ENCODE results near the gene KCNQ1OT1.

KCNQ1OT1 gene

GRCh38 chr11:2699531-2700414 lies at the start of gene KCNQ1OT1:
TSS of gene KCNQ1OT1 (minus strand) at chr11:2699994.
- peak; percentile 91 for DNase-seq

GRCh38 chr11:2748814-2749554 lies 49.2 kb upstream of the KCNQ1OT1 start:
- no peak for DNase-seq

- no peak for DNase-seq
Observed at GRCh38 chr11:2748061-2748813, 48.4 kb upstream of the KCNQ1OT1 start.

- DNase-seq = no peak
Observed at GRCh38 chr11:2747248-2748027, 47.6 kb upstream of the KCNQ1OT1 start.

- DNase-seq = no peak
Observed at GRCh38 chr11:2746401-2747247, 46.8 kb upstream of the KCNQ1OT1 start.

- no peak for DNase-seq
Observed at GRCh38 chr11:2745511-2745910, 45.7 kb upstream of the KCNQ1OT1 start.

GRCh38 chr11:2744166-2744565 lies 44.4 kb upstream of the KCNQ1OT1 start:
- no peak for DNase-seq

GRCh38 chr11:2743427-2744110 lies 43.8 kb upstream of the KCNQ1OT1 start:
- no peak for DNase-seq

GRCh38 chr11:2742611-2743426 lies 43.0 kb upstream of the KCNQ1OT1 start:
- no peak for DNase-seq

GRCh38 chr11:2742201-2742600 lies 42.4 kb upstream of the KCNQ1OT1 start:
- DNase-seq = no peak

GRCh38 chr11:2741377-2742131 lies 41.8 kb upstream of the KCNQ1OT1 start:
- DNase-seq = no peak

GRCh38 chr11:2741006-2741376 lies 41.2 kb upstream of the KCNQ1OT1 start:
- DNase-seq = no peak

- DNase-seq = no peak
Observed at GRCh38 chr11:2740275-2740940, 40.6 kb upstream of the KCNQ1OT1 start.

- DNase-seq = no peak
Observed at GRCh38 chr11:2739531-2740274, 39.9 kb upstream of the KCNQ1OT1 start.

GRCh38 chr11:2738551-2739431 lies 39.0 kb upstream of the KCNQ1OT1 start:
- DNase-seq = no peak

GRCh38 chr11:2737866-2738265 lies 38.1 kb upstream of the KCNQ1OT1 start:
- DNase-seq = no peak

- no peak for DNase-seq
Observed at GRCh38 chr11:2737226-2737590, 37.4 kb upstream of the KCNQ1OT1 start.

All from activated CD4-positive, alpha-beta T cell treated with anti-CD3 and anti-CD28 coated beads, Interleukin-2, Interleukin-6, amounts not matched to agents 100 ng/mL and 50 ng/mL, durations not matched to agents 16 hours and 8 hours (primary cell).